ENCODE data around the gene KCTD16. TPM values are rescaled to one million over a fixed set of nuclear protein-coding genes. Genes with fewer than 3 reads are reported as not detected.

Gene KCTD16
- total and polyA plus RNA-seq, 2 donors from 2014 or later: 0.24 to 2.5 TPM

- Histone ChIP-seq H3K9me3 (ENCODE audit: control insufficient read depth in 2 of 3, insufficient read depth in 1 of 3, low read length in 3 of 3) (no peaks in the 10 kb centered on the region), H3K4me1 (ENCODE audit: control insufficient read depth in 2 of 3, insufficient read depth in 2 of 3, low read depth in 1 of 3, low read length in 3 of 3) (no peaks in the 10 kb centered on the region), H3K9ac (ENCODE audit: low read length in 3 of 3) (no peak overlapping the region), H3K27me3 (ENCODE audit: control insufficient read depth, insufficient read depth, low read length) (no peaks in the 10 kb centered on the region), H3K4me3 (ENCODE audit: low read length in 3 of 3) (no peak overlapping the region), H3K36me3 (ENCODE audit: control insufficient read depth in 2 of 3, insufficient read depth in 3 of 3, low read length in 3 of 3) (no peaks in the 10 kb centered on the region), H3K27ac (ENCODE audit: low read depth in 2 of 2, low read length in 2 of 2) (no peak overlapping the region)
- intact Hi-C loops (cut with DNase I): no loop called here
- DNase-seq (no peak), FAIRE-seq (no peak)
- TF ChIP-seq CTCF (IDR thresholded peaks at IDR 0.05; ENCODE audit: borderline replicate concordance, extremely low read depth, insufficient read depth): no peak
Measured at GRCh38 chr5:144336191-144336961, 165.7 kb downstream of the KCTD16 start.

GRCh38 chr5:144352330-144352729 is 181.7 kb downstream of the KCTD16 start:
- H3K4me3 ChIP-seq (ENCODE audit: low read length in 3 of 3): no peak overlapping the region
- no peaks in the 10 kb centered on the region for H3K27me3 ChIP-seq (ENCODE audit: control insufficient read depth, insufficient read depth, low read length)
- no peak overlapping the region for H3K9ac ChIP-seq (ENCODE audit: low read length in 3 of 3)
- peak in 1 of 5 donors; percentile 13 for DNase-seq
- H3K4me1 ChIP-seq (ENCODE audit: control insufficient read depth in 2 of 3, insufficient read depth in 2 of 3, low read depth in 1 of 3, low read length in 3 of 3): no peaks in the 10 kb centered on the region
- no peaks in the 10 kb centered on the region for H3K9me3 ChIP-seq (ENCODE audit: control insufficient read depth in 2 of 3, insufficient read depth in 1 of 3, low read length in 3 of 3)
- TF ChIP-seq CTCF (IDR thresholded peaks at IDR 0.05; ENCODE audit: borderline replicate concordance, extremely low read depth, insufficient read depth): no peak
- H3K27ac ChIP-seq (ENCODE audit: low read depth in 2 of 2, low read length in 2 of 2): no peak overlapping the region
- no peaks in the 10 kb centered on the region for H3K36me3 ChIP-seq (ENCODE audit: control insufficient read depth in 2 of 3, insufficient read depth in 3 of 3, low read length in 3 of 3)
- no peak for FAIRE-seq
- intact Hi-C loops (cut with DNase I): no loop called here

- Histone ChIP-seq H3K9me3 (ENCODE audit: control insufficient read depth in 2 of 3, insufficient read depth in 1 of 3, low read length in 3 of 3) (no peaks in the 10 kb centered on the region), H3K36me3 (ENCODE audit: control insufficient read depth in 2 of 3, insufficient read depth in 3 of 3, low read length in 3 of 3) (no peaks in the 10 kb centered on the region), H3K4me3 (ENCODE audit: low read length in 3 of 3) (no peak overlapping the region), H3K27me3 (ENCODE audit: control insufficient read depth, insufficient read depth, low read length) (no peaks in the 10 kb centered on the region), H3K27ac (ENCODE audit: low read depth in 2 of 2, low read length in 2 of 2) (no peak overlapping the region), H3K4me1 (ENCODE audit: control insufficient read depth in 2 of 3, insufficient read depth in 2 of 3, low read depth in 1 of 3, low read length in 3 of 3) (no peaks in the 10 kb centered on the region), H3K9ac (ENCODE audit: low read length in 3 of 3) (no peak overlapping the region)
- DNase-seq (no peak), FAIRE-seq (no peak)
- TF ChIP-seq CTCF (IDR thresholded peaks at IDR 0.05; ENCODE audit: borderline replicate concordance, extremely low read depth, insufficient read depth): no peak
- intact Hi-C loops (cut with DNase I): no loop called here
Measured at GRCh38 chr5:144352732-144353317, 182.2 kb downstream of the KCTD16 start.
